OCI-LY7 (cell line): ENCODE results near the gene SYVN1.

Experiments used
- CTCF ChIP-seq: fragments of 200-600 bp; sonication (generic); conservative IDR thresholded peaks from 2 replicates; pipeline ENCODE4 v1.5.1; 2014; ENCODE audit warnings: mild to moderate bottlenecking, antibody characterized with exemption, low read length, moderate library complexity, mixed read lengths
- EZH2phosphoT487 ChIP-seq: fragments of 200-600 bp; sonication (generic); IDR thresholded peaks from 2 replicates; pipeline ENCODE4 v1.6.1; 2018; ENCODE audit warnings: low read depth, borderline replicate concordance, mild to moderate bottlenecking, mixed run types, antibody characterized with exemption, low read length, moderate library complexity, mixed read lengths

- TF ChIP-seq CTCF: no peak
- TF ChIP-seq EZH2phosphoT487: no peak
These were observed 47.1 kb downstream of the SYVN1 start for GRCh38 chr11:65087216-65087615.
